ENCODE measurements around the gene SURF4. TPM values are rescaled to one million over a fixed set of nuclear protein-coding genes. Genes with fewer than 3 reads are reported as not detected.

The SURF4 gene
- total RNA-seq, 2 experiments from 2014 or later = 358 to 368 TPM

DNA sequence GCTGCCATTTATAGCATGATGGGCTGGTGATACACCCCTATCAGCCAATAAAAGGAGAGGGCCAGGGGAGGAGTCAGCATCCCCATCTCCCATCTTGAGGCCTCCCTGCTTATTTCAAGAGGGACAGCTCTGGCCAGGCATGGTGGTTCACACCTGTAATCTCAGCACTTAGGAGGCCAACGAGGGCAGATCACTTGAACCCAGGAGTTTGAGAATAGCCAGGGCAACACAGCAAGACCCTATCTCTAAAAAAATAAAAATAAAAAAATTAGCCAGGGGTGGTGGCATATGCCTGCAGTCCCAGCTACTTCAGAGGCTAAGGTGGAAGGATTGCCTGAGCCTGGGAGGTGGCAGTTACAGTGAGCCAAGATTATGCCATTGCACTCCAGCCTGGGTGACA is 32.2 kb upstream of the SURF4 start:
- intact Hi-C loops (cut with micrococcal nuclease) = loop anchor here (10.0 kb wide), 2 partner anchors 53 to 223 kb away; partner anchors contain the start of genes SURF1 and SURF2
- no peak overlapping the region for H3K27ac Mint-ChIP-seq
- peaks cover 44% of the 10 kb centered on the region for H3K36me3 Mint-ChIP-seq
- POLR2A ChIA-PET = no interaction called here
- no peak overlapping the region for H3K4me3 Mint-ChIP-seq
- CTCF ChIA-PET = interaction anchor here (0.7 kb wide), 1 partner anchor 997 kb away, joined by 4 read pairs; no protein-coding TSS in a partner anchor
- H3K9me3 Mint-ChIP-seq = no peaks in the 10 kb centered on the region
- no peaks in the 10 kb centered on the region for H3K27me3 Mint-ChIP-seq
- DNase-seq = no peak
- peaks cover 14% of the 10 kb centered on the region for H3K4me1 Mint-ChIP-seq (ENCODE audit: low read depth)

DNA sequence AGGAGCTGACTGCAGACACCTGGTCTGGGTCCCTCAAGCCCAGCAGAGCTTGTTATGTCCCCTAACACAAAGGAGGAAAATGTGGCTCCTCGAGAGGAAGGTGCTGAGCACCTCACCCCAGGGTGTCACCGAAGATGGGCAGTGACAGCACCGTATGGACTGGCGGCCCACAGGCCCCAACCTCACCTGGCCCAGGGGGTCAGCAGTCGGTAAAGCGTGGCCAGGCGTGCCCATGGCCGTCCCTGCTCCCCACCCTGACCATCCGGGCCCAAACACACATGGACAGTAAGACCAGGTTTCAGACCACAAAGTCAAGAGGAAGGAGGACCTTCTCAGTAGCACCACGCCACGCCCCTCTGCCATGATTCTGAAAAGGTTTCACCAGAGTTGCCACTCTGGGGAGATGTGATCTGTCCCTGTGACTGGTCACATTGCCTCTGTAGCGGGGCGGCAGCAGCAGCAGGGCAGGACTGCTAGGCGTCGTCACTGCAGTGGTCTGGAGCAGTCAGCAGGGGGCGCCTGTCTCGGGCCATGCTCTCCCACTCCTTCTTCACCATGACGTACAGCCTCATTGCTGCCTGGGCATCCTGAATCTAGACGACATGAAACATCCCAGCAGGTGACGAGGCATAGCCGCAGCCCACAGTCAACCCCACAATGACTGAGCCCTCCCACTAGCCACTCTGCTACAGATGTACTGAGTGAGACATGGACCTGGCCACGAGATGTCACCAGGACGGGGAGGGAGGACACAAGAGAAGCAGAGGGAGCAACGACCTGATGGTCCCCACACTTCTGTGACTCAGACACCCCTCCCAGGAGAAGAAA is 30.8 kb upstream of the SURF4 start:
- DNase-seq = peak; percentile 92
- H3K4me1 Mint-ChIP-seq (ENCODE audit: low read depth) = peaks cover 14% of the 10 kb centered on the region
- no peaks in the 10 kb centered on the region for H3K9me3 Mint-ChIP-seq
- ChIA-PET CTCF (interaction anchor here (0.9 to 1.2 kb wide), 2 partner anchors 10 to 80 kb away, joined by 3 to 7 read pairs; no protein-coding TSS in a partner anchor), POLR2A (no interaction called here)
- no peaks in the 10 kb centered on the region for H3K27me3 Mint-ChIP-seq
- H3K4me3 Mint-ChIP-seq = no peak overlapping the region
- H3K36me3 Mint-ChIP-seq = peaks cover 35% of the 10 kb centered on the region
- peak overlapping the region; percentile 83 for H3K27ac Mint-ChIP-seq
- intact Hi-C loops (cut with micrococcal nuclease) = loop anchor here (1.0 to 10.0 kb wide), 5 partner anchors 15 to 222 kb away; partner anchors contain the start of genes SURF1 and SURF2

DNA sequence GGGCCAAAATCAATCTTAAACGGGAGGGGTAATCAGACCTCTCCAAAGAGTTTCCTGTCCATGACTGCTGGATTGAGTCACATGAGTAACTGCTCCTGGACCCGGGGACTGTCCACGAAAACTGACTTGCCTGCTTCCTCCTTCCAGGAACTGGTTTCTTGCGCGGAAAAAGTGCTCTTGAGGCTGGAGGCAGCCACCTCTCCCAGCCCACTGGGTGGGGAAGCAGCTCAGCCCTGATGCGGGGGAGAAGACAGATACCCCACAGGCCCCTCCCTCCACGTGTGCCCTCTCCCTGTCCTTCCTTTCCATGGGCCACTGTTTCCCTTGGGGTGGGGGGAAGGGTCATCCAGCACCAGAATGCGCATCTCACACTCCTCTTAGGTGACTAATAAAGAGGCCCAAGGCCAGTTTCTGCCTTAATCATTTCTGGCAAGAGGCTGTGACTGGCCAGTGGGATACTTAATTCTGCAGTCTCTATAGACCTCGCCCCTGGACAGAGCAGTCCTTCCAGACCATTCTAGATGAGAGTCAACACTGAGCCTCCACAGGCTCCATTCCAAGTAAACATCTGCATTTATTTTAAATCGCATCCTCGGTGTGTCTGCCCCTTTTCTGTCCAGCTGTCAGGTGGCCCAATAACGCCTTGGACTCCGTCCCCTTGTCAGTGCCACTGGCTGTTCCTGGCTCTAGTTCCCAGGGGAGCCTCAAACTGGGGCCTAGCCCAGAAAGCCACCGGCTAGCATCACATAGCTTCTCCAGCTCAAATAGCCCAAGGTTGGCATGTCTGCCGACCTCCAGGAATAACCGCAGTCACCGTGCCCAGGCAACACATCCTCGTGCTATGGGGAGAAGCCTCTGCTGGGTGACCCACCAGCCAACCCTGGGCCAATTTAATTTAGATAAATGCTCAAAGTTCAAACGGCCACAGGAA is 29.9 kb upstream of the SURF4 start:
- POLR2A ChIA-PET = no interaction called here
- CTCF ChIA-PET = interaction anchor here (0.9 to 1.2 kb wide), 3 partner anchors 11 to 81 kb away, joined by 3 to 7 read pairs (median 4); no protein-coding TSS in a partner anchor

DNA sequence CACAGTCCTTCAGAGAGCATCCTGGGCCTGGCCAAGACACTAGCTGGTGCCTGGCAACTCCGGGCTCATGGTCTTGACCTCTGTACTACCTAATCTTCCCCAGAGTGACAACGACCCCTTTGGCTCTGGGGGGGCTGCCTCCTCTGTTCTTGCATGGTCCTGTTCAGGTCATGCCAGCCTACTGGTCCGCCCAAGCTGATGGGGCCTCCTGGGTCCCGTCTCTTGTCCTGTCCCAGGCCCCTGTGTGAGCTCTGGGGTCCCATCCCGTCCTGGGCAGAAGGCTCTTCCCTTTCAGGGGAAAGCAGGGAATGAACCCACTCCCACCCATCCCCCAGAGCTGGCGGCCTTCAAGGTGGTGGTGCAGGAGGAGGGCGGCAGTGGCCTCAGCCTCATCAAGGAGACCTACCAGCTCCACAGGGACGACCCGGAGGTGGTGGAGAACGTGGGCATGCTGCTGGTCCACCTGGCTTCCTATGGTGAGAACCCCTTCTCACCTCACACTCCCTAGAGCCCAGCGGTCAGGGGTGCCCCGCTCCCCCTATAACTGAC is 28.7 kb upstream of the SURF4 start:
- Mint-ChIP-seq H3K36me3 (peaks cover 27% of the 10 kb centered on the region), H3K9me3 (no peaks in the 10 kb centered on the region), H3K27ac (no peak overlapping the region), H3K4me3 (no peak overlapping the region), H3K4me1 (ENCODE audit: low read depth) (peaks cover 14% of the 10 kb centered on the region), H3K27me3 (no peaks in the 10 kb centered on the region)
- intact Hi-C loops (cut with micrococcal nuclease) = loop anchor here (5.0 to 10.0 kb wide), 3 partner anchors 50 to 220 kb away; partner anchors contain the start of genes SURF1 and SURF2
- ChIA-PET CTCF (interaction anchor here (0.8 to 2.4 kb wide), 9 partner anchors 46 to 218 kb away, joined by 3 to 8 read pairs (median 4); partner anchors contain the start of genes MED22, RPL7A, SURF1 and SURF2), POLR2A (interaction anchor here (0.9 kb wide), 1 partner anchor 29 kb away, joined by 3 read pairs; no protein-coding TSS in a partner anchor)
- no peak for DNase-seq

More for the DNA sequence above, 29.9 kb upstream of the SURF4 start:
- H3K9me3 Mint-ChIP-seq = no peaks in the 10 kb centered on the region
- H3K36me3 Mint-ChIP-seq = peaks cover 35% of the 10 kb centered on the region
- intact Hi-C loops (cut with micrococcal nuclease) = loop anchor here (1.0 to 10.0 kb wide), 3 partner anchors 51 to 221 kb away; partner anchors contain the start of genes SURF1 and SURF2
- DNase-seq = no peak
- peaks cover 14% of the 10 kb centered on the region for H3K4me1 Mint-ChIP-seq (ENCODE audit: low read depth)
- no peak overlapping the region for H3K27ac Mint-ChIP-seq
- no peaks in the 10 kb centered on the region for H3K27me3 Mint-ChIP-seq
- H3K4me3 Mint-ChIP-seq = no peak overlapping the region

DNA sequence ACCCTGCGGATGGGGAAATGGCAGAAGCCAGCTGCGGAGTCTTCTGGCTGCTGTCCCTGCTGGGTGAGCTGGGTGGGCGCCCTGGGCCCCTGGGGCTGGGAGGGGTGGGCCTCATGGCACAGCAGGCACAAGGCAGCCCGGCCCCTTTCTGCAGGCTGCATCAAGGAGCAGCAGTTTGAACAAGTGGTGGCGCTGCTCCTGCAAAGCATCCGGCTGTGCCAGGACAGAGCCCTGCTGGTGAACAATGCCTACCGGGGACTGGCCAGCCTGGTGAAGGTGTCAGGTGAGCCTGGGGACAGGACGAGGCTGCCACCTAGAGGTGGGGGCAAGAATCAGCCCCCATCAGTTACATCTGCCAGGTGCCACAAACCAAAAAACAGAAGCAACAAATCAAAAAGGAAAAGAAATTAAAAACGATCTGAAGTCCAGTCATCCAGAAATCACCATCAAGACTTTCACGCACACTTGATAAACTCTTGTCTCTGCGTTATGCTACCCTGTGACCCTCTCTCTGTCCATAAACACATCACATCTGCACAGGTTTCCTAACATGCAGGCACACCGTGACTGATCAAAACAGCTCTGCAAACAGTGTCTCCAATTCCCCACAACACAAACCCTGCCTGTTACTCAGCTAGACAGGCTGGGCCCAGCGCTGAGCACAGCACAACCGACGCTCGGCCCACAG is 28.1 kb upstream of the SURF4 start:
- H3K36me3 Mint-ChIP-seq = peaks cover 27% of the 10 kb centered on the region
- H3K9me3 Mint-ChIP-seq = no peaks in the 10 kb centered on the region
- no peak overlapping the region for H3K27ac Mint-ChIP-seq
- H3K4me1 Mint-ChIP-seq (ENCODE audit: low read depth) = peaks cover 14% of the 10 kb centered on the region
- no peaks in the 10 kb centered on the region for H3K27me3 Mint-ChIP-seq
- ChIA-PET POLR2A (interaction anchor here (0.9 to 1.0 kb wide), 2 partner anchors 12 to 29 kb away, joined by 3 read pairs; no protein-coding TSS in a partner anchor), CTCF (interaction anchor here (0.8 to 2.4 kb wide), 10 partner anchors 46 to 218 kb away, joined by 3 to 8 read pairs (median 4); partner anchors contain the start of genes MED22, RPL7A, SURF1 and SURF2)
- H3K4me3 Mint-ChIP-seq = no peak overlapping the region
- intact Hi-C loops (cut with micrococcal nuclease) = loop anchor here (5.0 to 10.0 kb wide), 3 partner anchors 49 to 219 kb away; partner anchors contain the start of genes SURF1 and SURF2
- peak; percentile 75 for DNase-seq

DNA sequence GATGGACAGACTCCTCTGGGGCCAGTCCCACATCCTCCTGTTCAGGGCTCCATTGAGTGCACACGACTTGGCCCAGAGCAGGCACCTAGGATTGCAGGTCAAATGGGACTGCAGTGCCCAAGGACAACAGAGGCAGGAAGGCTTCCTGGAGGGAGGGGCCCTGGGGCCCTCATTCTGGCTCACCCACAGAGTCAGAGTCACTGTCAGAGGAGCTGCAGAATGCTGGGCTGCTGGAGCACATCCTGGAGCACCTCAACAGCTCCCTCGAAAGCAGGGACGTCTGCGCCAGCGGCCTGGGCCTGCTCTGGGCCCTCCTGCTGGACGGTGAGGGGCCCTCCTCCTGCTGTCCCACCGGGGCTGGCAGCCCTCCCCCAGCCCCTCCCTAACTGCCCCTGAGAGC is 26.8 kb upstream of the SURF4 start:
- Mint-ChIP-seq H3K36me3 (peaks cover 26% of the 10 kb centered on the region), H3K27ac (no peak overlapping the region), H3K9me3 (no peaks in the 10 kb centered on the region), H3K4me3 (no peak overlapping the region), H3K27me3 (no peaks in the 10 kb centered on the region), H3K4me1 (ENCODE audit: low read depth) (peaks cover 13% of the 10 kb centered on the region)
- POLR2A ChIA-PET = interaction anchor here (1.5 kb wide), 1 partner anchor 54 kb away, joined by 5 read pairs; the partner anchor contains the start of genes MED22 and RPL7A
- CTCF ChIA-PET = interaction anchor here (0.6 to 2.4 kb wide), 4 partner anchors 26 to 84 kb away, joined by 3 to 8 read pairs (median 4); no protein-coding TSS in a partner anchor
- no peak for DNase-seq
- intact Hi-C loops (cut with micrococcal nuclease) = loop anchor here (5.0 to 10.0 kb wide), 3 partner anchors 48 to 218 kb away; partner anchors contain the start of genes SURF1 and SURF2

DNA sequence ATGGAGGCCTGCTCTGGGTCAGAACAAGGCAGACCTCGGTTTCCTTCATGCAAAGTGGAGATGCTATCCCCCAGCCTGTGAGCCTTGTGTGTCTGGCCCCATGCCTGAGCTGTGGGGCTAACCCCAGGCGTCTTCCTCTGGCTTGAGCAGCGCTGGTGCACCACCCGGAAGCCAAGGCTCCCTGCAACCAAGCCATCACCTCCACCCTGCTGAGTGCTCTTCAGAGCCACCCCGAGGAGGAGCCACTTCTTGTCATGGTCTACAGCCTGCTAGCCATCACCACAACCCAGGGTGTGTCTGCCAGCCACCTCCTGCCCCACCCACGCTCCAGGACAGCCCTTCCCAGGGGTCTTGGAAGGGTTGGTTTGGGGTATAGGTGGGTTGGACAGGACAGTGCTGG is 25.7 kb upstream of the SURF4 start:
- ChIA-PET CTCF (no interaction called here), POLR2A (interaction anchor here (0.7 to 1.5 kb wide), 2 partner anchors 25 to 53 kb away, joined by 3 to 5 read pairs; partner anchors contain the start of genes MED22 and RPL7A)
- DNase-seq = no peak
- Mint-ChIP-seq H3K36me3 (peaks cover 17% of the 10 kb centered on the region), H3K27ac (no peak overlapping the region), H3K4me1 (ENCODE audit: low read depth) (peaks cover 4% of the 10 kb centered on the region), H3K4me3 (no peak overlapping the region), H3K27me3 (no peaks in the 10 kb centered on the region), H3K9me3 (no peaks in the 10 kb centered on the region)
- intact Hi-C loops (cut with micrococcal nuclease) = loop anchor here (5.0 to 10.0 kb wide), 3 partner anchors 47 to 217 kb away; partner anchors contain the start of genes SURF1 and SURF2

DNA sequence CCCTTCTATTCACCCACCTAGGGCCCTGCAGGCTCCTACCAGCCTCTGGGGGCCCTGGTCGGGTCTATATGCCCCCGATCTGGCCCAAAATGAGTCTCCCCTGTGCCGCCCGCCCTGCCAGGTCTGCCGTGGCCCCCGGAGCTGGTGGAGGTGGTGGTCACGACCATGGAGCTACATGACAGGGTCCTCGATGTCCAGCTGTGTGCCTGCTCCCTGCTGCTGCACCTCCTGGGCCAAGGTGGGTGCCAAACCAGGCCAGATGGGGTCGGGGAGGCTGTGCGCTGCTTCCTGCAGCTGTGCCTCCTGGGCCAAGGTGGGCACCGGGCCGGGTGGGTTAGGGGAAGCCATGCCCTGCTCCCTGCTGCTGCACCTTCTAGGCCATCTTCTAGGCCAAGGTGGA is 24.4 kb upstream of the SURF4 start:
- ChIA-PET CTCF (no interaction called here), POLR2A (no interaction called here)
- peaks cover 4% of the 10 kb centered on the region for H3K4me1 Mint-ChIP-seq (ENCODE audit: low read depth)
- H3K36me3 Mint-ChIP-seq = peaks cover 5% of the 10 kb centered on the region
- H3K4me3 Mint-ChIP-seq = no peak overlapping the region
- no peak overlapping the region for H3K27ac Mint-ChIP-seq
- H3K27me3 Mint-ChIP-seq = no peaks in the 10 kb centered on the region
- no peaks in the 10 kb centered on the region for H3K9me3 Mint-ChIP-seq
- intact Hi-C loops (cut with micrococcal nuclease) = loop anchor here (5.0 to 10.0 kb wide), 3 partner anchors 45 to 215 kb away; partner anchors contain the start of genes SURF1 and SURF2
- no peak for DNase-seq

DNA sequence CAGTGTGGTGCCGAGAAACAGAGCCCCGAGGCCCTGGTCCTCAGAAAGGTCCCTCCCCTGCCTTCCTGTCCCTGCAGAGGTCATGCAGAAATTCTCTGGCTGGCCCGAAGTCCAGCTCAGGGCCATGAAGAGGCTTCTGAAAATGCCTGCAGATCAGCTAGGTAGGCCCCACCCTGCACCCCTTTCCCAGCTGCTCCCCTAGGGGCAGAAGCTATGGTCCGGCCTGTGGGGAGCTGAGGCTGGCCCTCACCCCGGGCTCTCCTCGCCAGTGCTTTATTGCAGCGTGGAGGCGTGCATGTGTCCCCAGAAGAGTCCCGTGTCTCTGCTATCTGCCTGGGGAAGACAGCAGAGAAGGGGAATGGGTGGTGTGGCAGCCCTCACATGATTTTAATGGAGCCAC is 22.0 kb upstream of the SURF4 start:
- H3K36me3 Mint-ChIP-seq = no peaks in the 10 kb centered on the region
- H3K27me3 Mint-ChIP-seq = no peaks in the 10 kb centered on the region
- intact Hi-C loops (cut with micrococcal nuclease) = no loop called here
- H3K4me1 Mint-ChIP-seq (ENCODE audit: low read depth) = no peaks in the 10 kb centered on the region
- H3K4me3 Mint-ChIP-seq = no peak overlapping the region
- no peak overlapping the region for H3K27ac Mint-ChIP-seq
- DNase-seq = no peak
- ChIA-PET POLR2A (no interaction called here), CTCF (interaction anchor here (1.3 kb wide), 1 partner anchor 21 kb away, joined by 3 read pairs; no protein-coding TSS in a partner anchor)
- H3K9me3 Mint-ChIP-seq = no peaks in the 10 kb centered on the region

DNA sequence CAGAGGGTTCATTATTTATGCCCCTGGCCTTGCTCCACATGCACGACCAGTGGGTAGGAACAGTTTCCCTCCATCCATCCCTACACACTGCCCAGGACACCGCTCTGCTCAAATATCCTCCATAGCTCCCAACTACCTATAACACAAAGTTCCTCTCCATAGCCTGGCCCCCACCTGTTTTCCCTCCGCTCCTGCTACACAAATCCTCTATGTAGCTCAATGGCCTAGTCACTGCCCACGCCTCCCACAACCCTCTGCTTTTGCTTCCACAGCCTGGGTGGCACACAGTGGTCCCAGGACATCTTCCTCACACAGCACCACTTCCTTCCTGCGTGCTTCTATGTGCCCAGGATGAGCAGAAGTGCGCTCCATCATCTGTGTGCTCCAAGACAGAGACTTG is 21.5 kb upstream of the SURF4 start:
- intact Hi-C loops (cut with micrococcal nuclease) = no loop called here
- CTCF ChIA-PET = interaction anchor here (0.9 to 1.3 kb wide), 2 partner anchors 20 to 211 kb away, joined by 3 read pairs; no protein-coding TSS in a partner anchor
- Mint-ChIP-seq H3K27ac (no peak overlapping the region), H3K4me1 (ENCODE audit: low read depth) (no peaks in the 10 kb centered on the region), H3K4me3 (no peak overlapping the region), H3K36me3 (no peaks in the 10 kb centered on the region), H3K9me3 (no peaks in the 10 kb centered on the region), H3K27me3 (no peaks in the 10 kb centered on the region)
- POLR2A ChIA-PET = no interaction called here
- DNase-seq = no peak
